HepG2 (cell line): ENCODE results near the gene UCP1. TPM values are rescaled to one million over a fixed set of nuclear protein-coding genes. Genes with fewer than 3 reads are reported as not detected.

ENCODE experiments used
- GABPB1 ChIP-seq: IDR thresholded peaks from 2 replicates; pipeline ENCODE4 v1.6.1; 2016; ENCODE audit warnings: mild to moderate bottlenecking, missing genetic modification reagents, moderate library complexity, missing compliant biosample characterization
- GPBP1L1 ChIP-seq: sonication (generic); formaldehyde crosslinking; IDR thresholded peaks from 2 replicates; pipeline ENCODE4 v1.5.0; 2020; ENCODE audit warnings: mild to moderate bottlenecking, missing genetic modification reagents
- HES4 ChIP-seq: sonication (generic); formaldehyde crosslinking; IDR thresholded peaks from 2 replicates; pipeline ENCODE4 v1.9.0; 2021; ENCODE audit warnings: mild to moderate bottlenecking, missing genetic modification reagents, borderline replicate concordance
- KAT8 ChIP-seq: IDR thresholded peaks from 2 replicates; pipeline ENCODE4 v1.6.1; 2016; ENCODE audit warnings: missing genetic modification reagents, missing compliant biosample characterization
- KMT2A ChIP-seq: sonication (generic); formaldehyde crosslinking; IDR thresholded peaks from 2 replicates; pipeline ENCODE4 v1.4.0; 2020; ENCODE audit warnings: missing genetic modification reagents
- MATR3 ChIP-seq: sonication (generic); formaldehyde crosslinking; IDR thresholded peaks from 2 replicates; pipeline ENCODE4 v1.4.0; 2020; ENCODE audit warnings: missing genetic modification reagents
- MBD4 ChIP-seq: IDR thresholded peaks from 2 replicates; pipeline ENCODE4 v1.6.1; 2012; ENCODE audit warnings: low read length, inconsistent platforms, borderline replicate concordance
- PRPF4 ChIP-seq: fragments of 200-400 bp; formaldehyde crosslinking; IDR thresholded peaks from 2 replicates; pipeline ENCODE4 v1.6.1; 2016; ENCODE audit warnings: low read length, low read depth; ENCODE audit not compliant: poor library complexity, severe bottlenecking
- RFXANK ChIP-seq: IDR thresholded peaks from 2 replicates; pipeline ENCODE4 v1.6.1; 2016
- TFDP1 ChIP-seq: IDR thresholded peaks from 2 replicates; pipeline ENCODE4 v1.6.1; 2016; ENCODE audit warnings: missing compliant biosample characterization, missing genetic modification reagents, borderline replicate concordance
- ZFP82 ChIP-seq: sonication (generic); formaldehyde crosslinking; IDR thresholded peaks from 2 replicates; pipeline ENCODE4 v1.5.1; 2020; ENCODE audit warnings: mild to moderate bottlenecking, missing genetic modification reagents, borderline replicate concordance
- ZNF264 ChIP-seq: sonication (generic); formaldehyde crosslinking; IDR thresholded peaks from 2 replicates; pipeline ENCODE4 v1.4.0; 2020; ENCODE audit warnings: missing genetic modification reagents
- ZNF292 ChIP-seq: sonication (generic); formaldehyde crosslinking; IDR thresholded peaks from 2 replicates; pipeline ENCODE4 v1.8.1; 2022; ENCODE audit warnings: mild to moderate bottlenecking, low read depth, missing genetic modification reagents, borderline replicate concordance
- ZNF441 ChIP-seq: sonication (generic); formaldehyde crosslinking; IDR thresholded peaks from 2 replicates; pipeline ENCODE4 v1.7.0; 2021; ENCODE audit warnings: missing genetic modification reagents, borderline replicate concordance
- ZNF713 ChIP-seq: sonication (generic); formaldehyde crosslinking; IDR thresholded peaks from 2 replicates; pipeline ENCODE4 v1.4.0; 2020; ENCODE audit warnings: mild to moderate bottlenecking, missing genetic modification reagents
- ZNF747 ChIP-seq: sonication (generic); formaldehyde crosslinking; IDR thresholded peaks from 2 replicates; pipeline ENCODE4 v1.8.1; 2023; ENCODE audit warnings: missing genetic modification reagents, mild to moderate bottlenecking, borderline replicate concordance
- ZNF75D ChIP-seq: sonication (generic); formaldehyde crosslinking; IDR thresholded peaks from 2 replicates; pipeline ENCODE4 v1.8.1; 2023; ENCODE audit warnings: missing genetic modification reagents, mild to moderate bottlenecking, borderline replicate concordance
- ZNF775 ChIP-seq: sonication (generic); formaldehyde crosslinking; IDR thresholded peaks from 2 replicates; pipeline ENCODE4 v1.4.0; 2020; ENCODE audit warnings: missing genetic modification reagents, mild to moderate bottlenecking, moderate library complexity, borderline replicate concordance
- ZNF83 ChIP-seq: sonication (generic); formaldehyde crosslinking; IDR thresholded peaks from 2 replicates; pipeline ENCODE4 v1.4.0; 2020; ENCODE audit warnings: missing genetic modification reagents, mild to moderate bottlenecking, borderline replicate concordance
- ZSCAN31 ChIP-seq: sonication (generic); formaldehyde crosslinking; IDR thresholded peaks from 2 replicates; pipeline ENCODE4 v1.5.0; 2020; ENCODE audit warnings: low read depth, mild to moderate bottlenecking, missing genetic modification reagents
- polyA plus RNA-seq, 8 experiments: library from polyadenylated mRNA; depleted of rRNA in 3 of 8; stranded (reverse) in 7 of 8; unstranded in 1 of 8; fragments of >200 nt; fragmentation: Illumina TruSeq in 4 of 8; extraction: Trizol in 4 of 8; gene quantifications; 2 replicates each; pipeline versions ENCODE4 v1.2.1 to v1.2.3, GENCODE V29; 2011 to 2016; ENCODE audit warnings: low read depth in 4 of 8, missing spikeins in 1 of 8, mixed read lengths in 1 of 8; ENCODE audit not compliant: insufficient read depth in 1 of 8
- total RNA-seq, 5 experiments: library from RNA; depleted of rRNA; stranded (reverse); fragments of >200 nt; fragmentation: Illumina TruSeq; extraction: Trizol; gene quantifications; 2 replicates each; pipeline ENCODE4 v1.2.3, GENCODE V29; 2016; ENCODE audit warnings: low read depth in 1 of 5
- TF ChIP-seq, protein P1 (sequence below): sonication (generic); formaldehyde crosslinking; IDR thresholded peaks from 2 replicates; pipeline ENCODE4 v1.5.1; 2020; ENCODE audit warnings: missing genetic modification reagents, mild to moderate bottlenecking, borderline replicate concordance
- TF ChIP-seq, protein P2 (sequence below): sonication (generic); formaldehyde crosslinking; conservative IDR thresholded peaks from 2 replicates; pipeline ENCODE4 v1.4.0; 2020; ENCODE audit warnings: missing genetic modification reagents

The UCP1 gene
- total and polyA plus RNA-seq, 2 of the 13 experiments (the other 11 are each of a cell fraction or from before 2014, with no cell fraction given) = 0.11 TPM

DNA sequence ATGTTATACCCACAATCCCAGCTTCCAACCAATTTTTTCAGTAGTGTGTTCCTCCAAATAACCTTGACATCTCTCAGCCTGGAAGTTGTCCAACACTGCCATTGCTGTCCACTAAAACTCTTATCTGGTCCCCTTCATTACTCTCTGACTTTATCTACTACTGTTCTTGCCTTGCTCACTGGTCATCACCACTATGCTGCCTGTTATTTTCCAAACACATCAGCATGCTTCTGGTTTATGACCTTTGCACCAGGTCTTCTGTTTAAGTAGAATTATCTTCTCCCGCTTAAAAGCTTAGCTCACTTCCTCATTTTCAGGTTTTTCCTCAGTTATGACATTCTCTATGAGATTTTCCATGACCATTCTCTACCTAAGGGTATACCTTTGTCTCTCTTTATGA is 39.3 kb downstream of the UCP1 start (continued):
- TF ChIP-seq, protein P1, sequence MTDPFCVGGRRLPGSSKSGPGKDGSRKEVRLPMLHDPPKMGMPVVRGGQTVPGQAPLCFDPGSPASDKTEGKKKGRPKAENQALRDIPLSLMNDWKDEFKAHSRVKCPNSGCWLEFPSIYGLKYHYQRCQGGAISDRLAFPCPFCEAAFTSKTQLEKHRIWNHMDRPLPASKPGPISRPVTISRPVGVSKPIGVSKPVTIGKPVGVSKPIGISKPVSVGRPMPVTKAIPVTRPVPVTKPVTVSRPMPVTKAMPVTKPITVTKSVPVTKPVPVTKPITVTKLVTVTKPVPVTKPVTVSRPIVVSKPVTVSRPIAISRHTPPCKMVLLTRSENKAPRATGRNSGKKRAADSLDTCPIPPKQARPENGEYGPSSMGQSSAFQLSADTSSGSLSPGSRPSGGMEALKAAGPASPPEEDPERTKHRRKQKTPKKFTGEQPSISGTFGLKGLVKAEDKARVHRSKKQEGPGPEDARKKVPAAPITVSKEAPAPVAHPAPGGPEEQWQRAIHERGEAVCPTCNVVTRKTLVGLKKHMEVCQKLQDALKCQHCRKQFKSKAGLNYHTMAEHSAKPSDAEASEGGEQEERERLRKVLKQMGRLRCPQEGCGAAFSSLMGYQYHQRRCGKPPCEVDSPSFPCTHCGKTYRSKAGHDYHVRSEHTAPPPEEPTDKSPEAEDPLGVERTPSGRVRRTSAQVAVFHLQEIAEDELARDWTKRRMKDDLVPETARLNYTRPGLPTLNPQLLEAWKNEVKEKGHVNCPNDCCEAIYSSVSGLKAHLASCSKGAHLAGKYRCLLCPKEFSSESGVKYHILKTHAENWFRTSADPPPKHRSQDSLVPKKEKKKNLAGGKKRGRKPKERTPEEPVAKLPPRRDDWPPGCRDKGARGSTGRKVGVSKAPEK = no peak
- no peak for TF ChIP-seq ZNF264 (CRISPR knock-in tag)
- TF ChIP-seq ZNF75D = no peak
- no peak for TF ChIP-seq GPBP1L1 (CRISPR knock-in tag)
- TF ChIP-seq, protein P2, sequence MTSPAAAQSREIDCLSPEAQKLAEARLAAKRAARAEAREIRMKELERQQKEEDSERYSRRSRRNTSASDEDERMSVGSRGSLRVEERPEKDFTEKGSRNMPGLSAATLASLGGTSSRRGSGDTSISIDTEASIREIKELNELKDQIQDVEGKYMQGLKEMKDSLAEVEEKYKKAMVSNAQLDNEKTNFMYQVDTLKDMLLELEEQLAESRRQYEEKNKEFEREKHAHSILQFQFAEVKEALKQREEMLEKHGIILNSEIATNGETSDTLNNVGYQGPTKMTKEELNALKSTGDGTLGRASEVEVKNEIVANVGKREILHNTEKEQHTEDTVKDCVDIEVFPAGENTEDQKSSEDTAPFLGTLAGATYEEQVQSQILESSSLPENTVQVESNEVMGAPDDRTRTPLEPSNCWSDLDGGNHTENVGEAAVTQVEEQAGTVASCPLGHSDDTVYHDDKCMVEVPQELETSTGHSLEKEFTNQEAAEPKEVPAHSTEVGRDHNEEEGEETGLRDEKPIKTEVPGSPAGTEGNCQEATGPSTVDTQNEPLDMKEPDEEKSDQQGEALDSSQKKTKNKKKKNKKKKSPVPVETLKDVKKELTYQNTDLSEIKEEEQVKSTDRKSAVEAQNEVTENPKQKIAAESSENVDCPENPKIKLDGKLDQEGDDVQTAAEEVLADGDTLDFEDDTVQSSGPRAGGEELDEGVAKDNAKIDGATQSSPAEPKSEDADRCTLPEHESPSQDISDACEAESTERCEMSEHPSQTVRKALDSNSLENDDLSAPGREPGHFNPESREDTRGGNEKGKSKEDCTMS (CRISPR knock-in tag) = no peak
- TF ChIP-seq ZFP82 (CRISPR knock-in tag) = no peak
- no peak for TF ChIP-seq PRPF4
- TF ChIP-seq HES4 (CRISPR knock-in tag) = no peak
- TF ChIP-seq ZNF713 = no peak
- no peak for TF ChIP-seq RFXANK (CRISPR knock-in tag)
- TF ChIP-seq GABPB1 (CRISPR knock-in tag) = no peak
- no peak for TF ChIP-seq ZNF83 (CRISPR knock-in tag)
- TF ChIP-seq ZNF292 (CRISPR knock-in tag) = no peak
- no peak for TF ChIP-seq MATR3 (CRISPR knock-in tag)
- no peak for TF ChIP-seq MBD4
- peak; percentile 63; the same call in 1 of the 2 replicates for TF ChIP-seq TFDP1
- no peak for TF ChIP-seq ZNF441
- no peak for TF ChIP-seq KAT8 (CRISPR knock-in tag)
- no peak for TF ChIP-seq ZNF747 (CRISPR knock-in tag)
- TF ChIP-seq ZNF775 (CRISPR knock-in tag) = no peak
- no peak for TF ChIP-seq ZSCAN31 (CRISPR knock-in tag)
- no peak for TF ChIP-seq KMT2A (CRISPR knock-in tag)
